Endothelial cell of umbilical vein (primary cell): ENCODE data around the gene GRM5. TPM values are rescaled to one million over a fixed set of nuclear protein-coding genes. Genes with fewer than 3 reads are reported as not detected.

Source experiments
- BruUV-seq: library from RNA; stranded (reverse); fragments of 400-500 nt; replicated peaks from 2 replicates; lab custom pipeline; 2021; lab: Mats Ljungman, UMichigan
- CTCF ChIA-PET: fragments of 300-600, 350-600 bp; sonication (Branson Sonifier 250); formaldehyde crosslinking; loops from one replicate; lab custom pipeline; 2021; ENCODE audit warnings: antibody characterized with exemption, inconsistent platforms; lab: Charles Lee
- POLR2A ChIA-PET: fragments of 300-600, 350-600 bp; sonication (Branson Sonifier 250); formaldehyde crosslinking; loops from one replicate; lab custom pipeline; 2021; ENCODE audit warnings: antibody characterized with exemption, inconsistent platforms; lab: Charles Lee
- DNase-seq: peaks from one replicate; pipeline ENCODE4 v3.0.0-alpha.2; 2011; ENCODE audit warnings: low read depth, low spot score
- FAIRE-seq: peaks from 2 replicates; lab custom pipeline; 2011; peaks lifted over from hg19 to GRCh38; lab: Jason Lieb, UNC
- H2AFZ ChIP-seq: 2 replicates; pipeline ENCODE4 v1.6.0; 2012; ENCODE audit warnings: low read depth, low read length, control low read depth, inconsistent platforms
- H3K27ac ChIP-seq: 2 replicates; pipeline ENCODE4 v1.5.1; 2011; ENCODE audit warnings: low read depth, mild to moderate bottlenecking, control low read depth, low read length, moderate library complexity; ENCODE audit not compliant: insufficient read depth
- H3K27me3 ChIP-seq, 2 experiments: 2 replicates each; pipeline versions ENCODE4 v1.6.0 to v1.6.1; 2011; ENCODE audit warnings: low read length in 2 of 2, mixed read lengths in 1 of 2; ENCODE audit not compliant: control insufficient read depth in 2 of 2, insufficient read depth in 2 of 2
- H3K36me3 ChIP-seq, 2 experiments: 2 replicates in 1 of 2; 3 replicates in 1 of 2; pipeline ENCODE4 v1.5.1; 2011; ENCODE audit warnings: low read length in 2 of 2, mild to moderate bottlenecking in 1 of 2, moderate library complexity in 1 of 2; ENCODE audit not compliant: control insufficient read depth in 2 of 2, insufficient read depth in 2 of 2; ENCODE audit errors: extremely low read depth in 1 of 2
- H3K4me1 ChIP-seq: 3 replicates; pipeline ENCODE4 v1.5.1; 2011; ENCODE audit warnings: mild to moderate bottlenecking, low read length; ENCODE audit not compliant: control insufficient read depth, insufficient read depth; ENCODE audit errors: extremely low read depth
- H3K4me2 ChIP-seq: 2 replicates; pipeline ENCODE4 v1.6.1; 2011; ENCODE audit warnings: low read length, control low read depth, mixed read lengths; ENCODE audit not compliant: insufficient read depth
- H3K4me3 ChIP-seq, 3 experiments: fragments of 200-600 bp in 1 of 3; sonication (generic), shearing (Covaris generic) in 1 of 3; replicated peaks in 1 of 3; 2 replicates each; pipeline ENCODE4 v1.5.1; 2011 to 2016; ENCODE audit warnings: control low read depth in 3 of 3, low read length in 3 of 3, mild to moderate bottlenecking in 2 of 3, inconsistent platforms in 1 of 3, low read depth in 1 of 3, moderate library complexity in 1 of 3; ENCODE audit not compliant: insufficient read depth in 1 of 3
- H3K79me2 ChIP-seq: 2 replicates; pipeline ENCODE4 v1.6.0; 2012; ENCODE audit warnings: low read length, inconsistent platforms; ENCODE audit not compliant: control insufficient read depth, insufficient read depth
- H3K9ac ChIP-seq: replicated peaks from 2 replicates; pipeline ENCODE3; 2011; ENCODE audit warnings: low read length, control low read depth; ENCODE audit not compliant: insufficient read depth; ENCODE audit errors: extremely low read depth
- H3K9me1 ChIP-seq: replicated peaks from 3 replicates; pipeline ENCODE4 v1.6.0; 2011; ENCODE audit warnings: mild to moderate bottlenecking, low read length; ENCODE audit not compliant: control insufficient read depth, insufficient read depth; ENCODE audit errors: extremely low read depth
- H3K9me3 ChIP-seq: replicated peaks from 2 replicates; pipeline ENCODE4 v1.5.1; 2012; ENCODE audit warnings: low read length, inconsistent platforms; ENCODE audit not compliant: control insufficient read depth, insufficient read depth
- H4K20me1 ChIP-seq: replicated peaks from 2 replicates; pipeline ENCODE3; 2011; ENCODE audit warnings: mild to moderate bottlenecking, low read length; ENCODE audit not compliant: control insufficient read depth, insufficient read depth; ENCODE audit errors: extremely low read depth
- EZH2 ChIP-seq: IDR thresholded peaks from 2 replicates; pipeline ENCODE4 v1.6.1; 2012; ENCODE audit warnings: borderline replicate concordance, low read depth, mild to moderate bottlenecking, moderate library complexity, low read length, inconsistent platforms; ENCODE audit not compliant: severe bottlenecking
- FOS ChIP-seq: IDR thresholded peaks from 2 replicates; pipeline ENCODE4 v1.6.1; 2011; ENCODE audit warnings: mild to moderate bottlenecking, low read length, moderate library complexity, borderline replicate concordance; ENCODE audit not compliant: insufficient read depth
- GATA2 ChIP-seq: IDR thresholded peaks from 2 replicates; pipeline ENCODE4 v1.7.0; 2011; ENCODE audit warnings: low read depth, mild to moderate bottlenecking, moderate library complexity, mixed read lengths, low read length; ENCODE audit not compliant: insufficient read length, insufficient read depth
- JUN ChIP-seq: IDR thresholded peaks from 2 replicates; pipeline ENCODE4 v1.6.1; 2011; ENCODE audit warnings: borderline replicate concordance, low read depth; ENCODE audit not compliant: insufficient read length, insufficient read depth
- MYC ChIP-seq: IDR thresholded peaks from one replicate; pipeline ENCODE4 v1.6.1; 2011; ENCODE audit warnings: mild to moderate bottlenecking, low read depth, low read length
- POLR2A ChIP-seq: IDR thresholded peaks from 2 replicates; pipeline ENCODE4 v1.6.1; 2012; ENCODE audit warnings: low read depth, mild to moderate bottlenecking, control low read depth, low read length
- POLR2AphosphoS5 ChIP-seq: IDR thresholded peaks from 2 replicates; pipeline ENCODE4 v1.6.1; 2012; ENCODE audit warnings: low read depth, mild to moderate bottlenecking, control low read depth, low read length, moderate library complexity; ENCODE audit not compliant: insufficient read depth
- dilution Hi-C: fragments of 300-500 bp; cut with MboI; formaldehyde crosslinking; loops from one replicate; pipeline ENCODE4 v1.15.0; 2019; ENCODE audit warnings: low sequenced_read_pairs; ENCODE audit not compliant: extremely low pct_ligation_motif_present
- intact Hi-C: fragments of 100-400 bp; cut with micrococcal nuclease; formaldehyde crosslinking; loops from one replicate; pipeline ENCODE4 v1.10.0; 2022
- polyA plus RNA-seq, 4 experiments: library from polyadenylated mRNA; depleted of rRNA in 3 of 4; stranded (reverse) in 3 of 4; unstranded in 1 of 4; fragments of >200 nt; gene quantifications; 2 replicates each; pipeline versions ENCODE4 v1.2.1 to v1.2.3, GENCODE V29; 2011 to 2012; ENCODE audit warnings: missing spikeins in 1 of 4
- total RNA-seq: library from RNA; stranded (reverse); gene quantifications from 2 replicates; pipeline ENCODE4 v1.2.3, GENCODE V29; 2021
- TF ChIP-seq, protein P1 (sequence below): IDR thresholded peaks from 2 replicates; pipeline ENCODE4 v1.6.1; 2011; ENCODE audit not compliant: insufficient read depth, insufficient read length
- TF ChIP-seq, protein P2 (sequence below), 2 donors: IDR thresholded peaks; 1 replicate in 1 of 2; 2 replicates in 1 of 2; pipeline ENCODE4 v1.5.1; 2011; ENCODE audit warnings: low read length in 2 of 2, mild to moderate bottlenecking in 2 of 2, moderate library complexity in 2 of 2, control low read depth in 1 of 2, inconsistent platforms in 1 of 2, low read depth in 1 of 2; ENCODE audit not compliant: insufficient read depth in 1 of 2; ENCODE audit errors: extremely low read depth in 1 of 2

GRM5 gene
- total and polyA plus RNA-seq, 2 donors (not counting 3 experiments of a cell fraction or from before 2014, with no cell fraction given): 0.10 to 0.11 TPM

DNA sequence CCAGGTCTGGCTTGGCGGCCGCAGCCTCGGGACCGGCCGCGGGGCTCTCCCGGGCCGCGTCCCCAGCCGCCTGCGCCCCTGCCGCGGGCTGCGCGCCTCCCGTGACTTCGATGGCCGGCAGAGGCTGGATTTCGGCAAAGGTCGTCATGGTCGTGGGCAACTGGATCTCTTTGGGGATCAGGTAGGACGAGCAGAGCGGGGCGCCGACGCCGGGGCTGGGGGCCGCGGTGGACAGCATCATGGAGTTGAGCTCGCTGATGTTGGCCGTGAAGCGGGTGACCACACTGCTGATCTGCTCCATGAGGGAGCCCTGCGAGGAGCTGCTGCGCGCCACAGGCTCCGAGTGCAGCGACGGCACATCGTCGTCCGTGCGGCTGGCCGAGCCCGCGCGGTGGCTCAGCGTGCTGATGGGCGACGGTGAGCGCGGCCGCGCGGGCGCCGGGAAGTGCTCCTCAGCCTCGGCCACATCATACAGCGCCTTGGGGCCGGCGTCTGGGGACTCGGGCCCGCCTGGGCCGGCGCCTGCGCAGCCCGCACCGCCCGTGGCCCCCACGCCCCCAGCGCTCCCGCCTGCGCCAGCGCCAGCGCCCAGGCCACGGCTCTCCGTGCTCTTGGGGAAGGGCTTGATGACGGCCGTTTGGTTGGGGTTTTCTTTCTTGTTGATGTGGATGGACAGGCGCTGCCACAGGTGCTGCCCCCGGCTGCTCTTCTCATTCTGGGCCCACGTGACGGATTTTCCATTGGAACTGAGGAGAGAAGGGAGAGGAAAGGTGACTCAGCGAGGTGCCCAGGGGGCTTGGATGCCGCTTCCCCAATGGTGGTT, 556.8 kb downstream of the GRM5 start:
- POLR2A ChIA-PET: no interaction called here
- Histone ChIP-seq H3K4me1 (peaks cover 4% of the 10 kb centered on the region), H3K9me1 (no peaks in the 10 kb centered on the region), H3K4me2 (peak overlapping the region; percentile 41), H3K9ac (peak overlapping the region; percentile 2), H3K27me3 (no peaks in the 10 kb centered on the region), H3K27ac (no peak overlapping the region), H3K36me3 (no peaks in the 10 kb centered on the region), H2AFZ (peak overlapping the region; percentile 46), H3K4me3 (peak overlapping the region in 2 of 3 experiments; percentile 6 to 47), H3K79me2 (no peaks in the 10 kb centered on the region), H3K9me3 (no peaks in the 10 kb centered on the region), H4K20me1 (no peaks in the 10 kb centered on the region)
- TF ChIP-seq, protein P1, sequence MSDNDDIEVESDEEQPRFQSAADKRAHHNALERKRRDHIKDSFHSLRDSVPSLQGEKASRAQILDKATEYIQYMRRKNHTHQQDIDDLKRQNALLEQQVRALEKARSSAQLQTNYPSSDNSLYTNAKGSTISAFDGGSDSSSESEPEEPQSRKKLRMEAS: peak; percentile 34
- peak; percentile 10 for TF ChIP-seq EZH2
- TF ChIP-seq MYC: no peak
- TF ChIP-seq JUN: no peak
- no peak for TF ChIP-seq FOS
- TF ChIP-seq GATA2: no peak
- TF ChIP-seq POLR2AphosphoS5: peak; percentile 52
- TF ChIP-seq, protein P2, sequence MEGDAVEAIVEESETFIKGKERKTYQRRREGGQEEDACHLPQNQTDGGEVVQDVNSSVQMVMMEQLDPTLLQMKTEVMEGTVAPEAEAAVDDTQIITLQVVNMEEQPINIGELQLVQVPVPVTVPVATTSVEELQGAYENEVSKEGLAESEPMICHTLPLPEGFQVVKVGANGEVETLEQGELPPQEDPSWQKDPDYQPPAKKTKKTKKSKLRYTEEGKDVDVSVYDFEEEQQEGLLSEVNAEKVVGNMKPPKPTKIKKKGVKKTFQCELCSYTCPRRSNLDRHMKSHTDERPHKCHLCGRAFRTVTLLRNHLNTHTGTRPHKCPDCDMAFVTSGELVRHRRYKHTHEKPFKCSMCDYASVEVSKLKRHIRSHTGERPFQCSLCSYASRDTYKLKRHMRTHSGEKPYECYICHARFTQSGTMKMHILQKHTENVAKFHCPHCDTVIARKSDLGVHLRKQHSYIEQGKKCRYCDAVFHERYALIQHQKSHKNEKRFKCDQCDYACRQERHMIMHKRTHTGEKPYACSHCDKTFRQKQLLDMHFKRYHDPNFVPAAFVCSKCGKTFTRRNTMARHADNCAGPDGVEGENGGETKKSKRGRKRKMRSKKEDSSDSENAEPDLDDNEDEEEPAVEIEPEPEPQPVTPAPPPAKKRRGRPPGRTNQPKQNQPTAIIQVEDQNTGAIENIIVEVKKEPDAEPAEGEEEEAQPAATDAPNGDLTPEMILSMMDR (IDR thresholded peaks at IDR 0.05; ENCODE audit: extremely low read depth in 1 of 2, insufficient read depth in 1 of 2, low read depth in 1 of 2, low read length in 2 of 2): no peak
- no peak for TF ChIP-seq POLR2A
- FAIRE-seq (no peak), DNase-seq (peak; percentile 57)
- dilution Hi-C loops: no loop called here
- BruUV-seq: no TSS peak
- CTCF ChIA-PET: interaction anchor here (0.7 to 1.4 kb wide), 5 partner anchors 24 to 152 kb away, joined by 3 to 8 read pairs (median 3); no protein-coding TSS in a partner anchor
- intact Hi-C loops: loop anchor here (1.0 kb wide), 2 partner anchors 27 to 46 kb away; no protein-coding TSS in a partner anchor
